ENCODE results near the gene SPNS3. TPM values are rescaled to one million over a fixed set of nuclear protein-coding genes. Genes with fewer than 3 reads are reported as not detected.

The SPNS3 gene
- total and polyA plus RNA-seq, 2 of the 4 experiments (the other 2 are of a cell fraction) = 0.18 TPM; not detected in 1

DNA sequence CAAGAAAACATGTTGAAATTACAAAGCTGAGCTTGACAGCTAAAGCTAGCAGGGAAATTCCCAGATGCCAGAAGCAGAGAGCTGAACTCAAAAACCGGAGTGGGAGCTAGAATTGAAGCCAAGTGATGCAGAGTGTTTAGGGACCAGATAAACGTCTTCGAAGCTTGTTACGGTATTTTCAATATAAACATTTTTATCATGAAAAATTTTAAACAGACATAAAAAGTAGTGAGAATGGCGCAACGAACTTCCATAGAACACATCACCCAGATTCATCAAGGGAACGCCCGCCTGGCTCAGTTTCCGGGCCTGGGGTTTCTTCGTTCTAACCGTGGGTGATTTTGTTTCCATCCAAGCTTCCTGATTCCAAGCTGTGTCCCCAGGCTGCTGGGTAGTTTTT, 83.0 kb downstream of the SPNS3 start:
- TF ChIP-seq RAD21 (IDR thresholded peaks at IDR 0.05; ENCODE audit: low read length) (no peak), CEBPB (IDR thresholded peaks at IDR 0.05; ENCODE audit: low read depth, low read length) (peak; percentile 68)
- Histone ChIP-seq H2BK120ac (ENCODE audit: low read depth, low read length) (no peak overlapping the region), H3K4me3 (ENCODE audit: insufficient read depth, low read depth, low read length) (no peak overlapping the region), H4K8ac (ENCODE audit: low read depth in 2 of 2, low read length in 2 of 2) (no peak overlapping the region), H3K18ac (ENCODE audit: low read depth, low read length) (peak overlapping the region; percentile 38; the same call in 1 of the 2 replicates), H3K9me1 (ENCODE audit: insufficient read depth, low read length) (0 out of 2 replicates have a peak, but pooled peaks cover 3% of the 10 kb centered on the region), H4K5ac (ENCODE audit: low read depth, low read length) (peak overlapping the region; percentile 22; the same call in 1 of the 2 replicates), H3K56ac (ENCODE audit: extremely low read depth, insufficient read depth, low read length) (no peak overlapping the region), H3K79me1 (ENCODE audit: low read depth in 1 of 2, low read length in 2 of 2) (no peaks in the 10 kb centered on the region), H3K4me2 (ENCODE audit: low read depth, low read length) (peak overlapping the region; percentile 12; the same call in 1 of the 2 replicates), H3K36me3 (ENCODE audit: control insufficient read depth, insufficient read depth, low read length) (no peaks in the 10 kb centered on the region), H4K91ac (ENCODE audit: insufficient read depth, low read depth, low read length) (no peak overlapping the region), H2BK5ac (ENCODE audit: low read depth, low read length, poor library complexity, severe bottlenecking) (no peak overlapping the region), H2BK15ac (ENCODE audit: low read depth, low read length) (no peak overlapping the region), H2BK20ac (ENCODE audit: low read depth, low read length) (no peak overlapping the region), H2AK5ac (ENCODE audit: low read depth, low read length) (no peak overlapping the region), H3K27ac (ENCODE audit: insufficient read depth, low read length) (peak overlapping the region; percentile 68; the same call in 1 of the 2 replicates), H3K23ac (ENCODE audit: low read depth, low read length) (no peak overlapping the region), H3K4me1 (ENCODE audit: control insufficient read depth, insufficient read depth, low read length) (peaks cover 6% of the 10 kb centered on the region), H3K9me3 (ENCODE audit: control insufficient read depth, insufficient read depth, low read length) (peaks cover 2% of the 10 kb centered on the region; the same call in 1 of the 2 replicates), H3K27me3 (ENCODE audit: control insufficient read depth, insufficient read depth, low read length) (peaks cover 6% of the 10 kb centered on the region; the same call in 1 of the 2 replicates), H3K14ac (replicated peaks; ENCODE audit: low read depth, low read length) (no peak overlapping the region), H4K20me1 (ENCODE audit: insufficient read depth, low read length) (no peaks in the 10 kb centered on the region), H2AFZ (replicated peaks; ENCODE audit: low read length, poor library complexity) (no peak overlapping the region), H3K4ac (ENCODE audit: low read depth, low read length) (no peak overlapping the region), H3K9ac (ENCODE audit: low read depth, low read length) (no peak overlapping the region), H2AK9ac (replicated peaks; ENCODE audit: low read depth, low read length, poor library complexity) (no peak overlapping the region)
- in situ Hi-C loops (cut with MboI; ENCODE audit: low sequenced_read_pairs) (no loop called here), dilution Hi-C loops (cut with HindIII; ENCODE audit: low sequenced_read_pairs, unreplicated experiment) (no loop called here), intact Hi-C loops (cut with micrococcal nuclease) (no loop called here)
- BruUV-seq (replicated peaks) = no TSS peak
- peak; percentile 81 for ATAC-seq (ENCODE audit: low read depth)
- peak; percentile 87 for DNase-seq
- POLR2A ChIA-PET (ENCODE audit: unreplicated experiment) = no interaction called here
- WGBS, 2 experiments (ENCODE audit: extremely low coverage in 2 of 2, insufficient read length in 1 of 2) = no CpG with 5 or more reads among the region's 11 CpGs
- CTCF ChIA-PET = interaction anchor here (1.2 kb wide), 1 partner anchor 25 kb away, joined by 3 read pairs; no protein-coding TSS in a partner anchor

Data from IMR-90 (cell line).